Fibroblast of the conjunctiva (primary cell): ENCODE data around the gene RHOT2.

Experiments
- DNase-seq: peaks from one replicate; pipeline ENCODE4 v3.0.0-alpha.2; 2010; ENCODE audit warnings: low read depth

Gene RHOT2

DNA sequence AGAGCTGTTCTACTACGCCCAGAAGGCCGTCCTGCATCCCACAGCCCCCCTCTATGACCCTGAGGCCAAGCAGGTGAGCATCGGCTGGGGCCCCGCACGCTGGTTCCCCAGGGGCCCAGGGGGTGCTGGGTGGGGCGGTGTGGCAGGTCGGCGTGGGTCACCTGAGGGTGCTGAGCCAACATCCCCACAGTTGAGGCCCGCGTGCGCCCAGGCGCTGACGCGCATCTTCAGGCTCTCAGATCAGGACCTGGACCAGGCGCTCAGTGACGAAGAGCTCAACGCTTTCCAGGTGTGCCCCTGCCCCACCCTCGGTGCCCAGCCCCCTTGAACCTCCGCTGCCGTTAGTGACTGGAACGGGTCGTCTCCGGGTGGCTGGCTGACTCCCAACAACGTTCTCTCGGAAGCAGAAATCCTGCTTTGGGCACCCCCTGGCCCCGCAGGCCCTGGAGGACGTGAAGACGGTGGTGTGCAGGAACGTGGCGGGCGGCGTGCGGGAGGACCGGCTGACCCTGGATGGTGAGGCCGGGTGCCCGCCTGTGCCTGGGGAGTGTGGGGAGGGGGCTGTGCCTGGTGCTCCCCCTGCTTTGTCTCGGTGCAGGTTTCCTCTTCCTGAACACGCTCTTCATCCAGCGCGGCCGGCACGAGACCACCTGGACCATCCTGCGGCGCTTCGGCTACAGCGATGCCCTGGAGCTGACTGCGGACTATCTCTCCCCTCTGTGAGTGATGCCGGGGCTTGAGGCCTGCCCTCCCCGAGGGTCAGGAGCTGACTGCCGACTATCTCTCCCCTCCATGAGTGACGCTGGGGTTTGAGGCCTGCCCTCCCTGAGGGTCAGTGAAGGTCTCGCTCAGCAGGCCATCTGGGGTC, 2.8 kb downstream of the RHOT2 start:
- DNase-seq, result no peak

DNA sequence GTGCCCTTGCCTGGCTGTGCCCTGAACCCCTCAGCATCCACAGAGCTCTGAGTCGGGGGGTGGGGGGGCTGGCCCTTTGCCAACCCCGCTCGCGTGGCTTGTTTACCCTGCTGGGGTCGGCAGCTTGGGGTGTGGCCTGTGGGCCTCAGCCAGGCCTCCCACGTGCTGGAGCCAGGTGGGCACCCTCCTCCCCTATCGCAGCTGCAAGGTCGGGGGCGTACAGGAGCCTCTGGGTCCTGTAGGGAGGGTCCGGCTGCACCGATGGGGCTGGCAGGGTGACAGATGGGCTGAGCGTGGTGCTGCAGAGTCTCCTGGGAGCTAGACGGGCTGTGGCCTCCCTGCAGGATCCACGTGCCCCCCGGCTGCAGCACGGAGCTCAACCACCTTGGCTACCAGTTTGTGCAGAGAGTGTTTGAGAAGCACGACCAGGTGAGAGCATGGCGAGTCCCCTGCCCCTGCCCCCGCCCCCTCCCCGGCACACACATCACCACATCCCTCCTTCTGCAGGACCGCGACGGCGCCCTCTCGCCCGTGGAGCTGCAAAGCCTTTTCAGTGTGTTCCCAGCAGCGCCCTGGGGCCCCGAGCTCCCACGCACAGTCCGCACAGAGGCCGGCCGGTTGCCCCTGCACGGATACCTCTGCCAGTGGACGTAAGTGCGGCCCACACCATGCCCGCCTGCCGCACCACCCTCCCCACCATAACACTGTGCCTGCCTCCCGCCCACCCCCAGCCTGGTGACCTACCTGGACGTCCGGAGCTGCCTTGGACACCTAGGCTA, 3.6 kb downstream of the RHOT2 start:
- no peak for DNase-seq

GRCh38 chr16:672371-672770, 4.4 kb downstream of the RHOT2 start:
- no peak for DNase-seq

GRCh38 chr16:672851-673250, 4.9 kb downstream of the RHOT2 start:
- DNase-seq, result no peak

DNA sequence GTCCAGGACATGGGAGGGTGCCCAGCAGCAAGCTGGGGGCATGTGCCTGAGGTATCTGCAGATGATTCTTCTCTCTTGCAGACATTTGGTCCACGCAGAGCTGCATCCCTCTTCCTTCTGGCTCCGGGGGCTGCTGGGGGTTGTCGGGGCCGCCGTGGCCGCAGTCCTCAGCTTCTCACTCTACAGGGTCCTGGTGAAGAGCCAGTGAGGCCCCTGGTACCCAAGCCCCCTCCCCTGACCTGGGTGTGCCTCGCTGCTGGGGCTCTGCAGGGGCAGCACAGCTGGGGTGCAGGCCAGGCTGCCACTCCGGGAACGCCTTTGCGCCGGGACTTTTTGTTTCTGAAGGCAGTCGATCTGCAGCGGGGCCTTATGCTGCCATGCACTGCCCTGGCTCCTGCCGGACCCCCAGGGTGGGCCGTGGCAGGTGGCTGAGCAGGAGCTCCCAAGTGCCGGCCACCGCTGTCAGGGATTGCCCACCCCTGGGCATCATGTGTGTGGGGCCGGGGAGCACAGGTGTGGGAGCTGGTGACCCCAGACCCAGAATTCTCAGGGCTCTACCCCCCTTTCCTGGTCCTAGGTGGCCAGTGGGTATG, 5.6 kb downstream of the RHOT2 start:
- no peak for DNase-seq

DNA sequence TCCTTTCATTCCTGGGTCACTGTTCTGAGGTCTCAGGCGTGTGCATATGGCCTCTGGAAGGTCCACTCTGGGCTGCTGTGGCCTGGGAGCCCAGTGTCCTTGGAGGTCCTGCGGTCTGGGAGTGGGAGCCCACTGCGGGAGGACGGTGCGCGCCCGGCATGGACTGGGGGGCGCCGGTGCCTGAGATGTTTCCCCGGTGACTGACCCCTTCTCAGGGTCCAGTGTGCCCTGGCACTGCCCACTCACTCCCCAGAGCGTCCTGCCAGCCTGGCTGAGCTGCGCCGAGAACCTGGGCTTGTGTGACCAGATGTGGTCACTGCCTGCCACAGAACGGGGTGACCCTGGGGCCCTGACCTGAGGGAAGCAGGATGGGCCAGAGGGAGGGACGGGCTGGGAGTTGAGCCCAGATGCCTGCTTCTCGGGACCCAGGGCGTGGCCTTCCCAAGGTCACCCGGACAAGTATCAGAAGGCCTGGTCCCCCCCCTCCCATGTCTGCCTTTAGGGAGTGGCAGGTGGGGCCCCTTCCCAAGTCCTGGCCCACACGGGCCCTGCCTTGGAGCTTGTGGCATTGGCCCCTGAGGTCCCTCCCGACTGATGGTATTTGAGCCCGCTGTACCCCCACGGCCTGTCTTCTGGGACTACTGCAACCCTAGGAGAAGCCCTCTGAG, 6.4 kb downstream of the RHOT2 start:
- DNase-seq, result no peak

DNA sequence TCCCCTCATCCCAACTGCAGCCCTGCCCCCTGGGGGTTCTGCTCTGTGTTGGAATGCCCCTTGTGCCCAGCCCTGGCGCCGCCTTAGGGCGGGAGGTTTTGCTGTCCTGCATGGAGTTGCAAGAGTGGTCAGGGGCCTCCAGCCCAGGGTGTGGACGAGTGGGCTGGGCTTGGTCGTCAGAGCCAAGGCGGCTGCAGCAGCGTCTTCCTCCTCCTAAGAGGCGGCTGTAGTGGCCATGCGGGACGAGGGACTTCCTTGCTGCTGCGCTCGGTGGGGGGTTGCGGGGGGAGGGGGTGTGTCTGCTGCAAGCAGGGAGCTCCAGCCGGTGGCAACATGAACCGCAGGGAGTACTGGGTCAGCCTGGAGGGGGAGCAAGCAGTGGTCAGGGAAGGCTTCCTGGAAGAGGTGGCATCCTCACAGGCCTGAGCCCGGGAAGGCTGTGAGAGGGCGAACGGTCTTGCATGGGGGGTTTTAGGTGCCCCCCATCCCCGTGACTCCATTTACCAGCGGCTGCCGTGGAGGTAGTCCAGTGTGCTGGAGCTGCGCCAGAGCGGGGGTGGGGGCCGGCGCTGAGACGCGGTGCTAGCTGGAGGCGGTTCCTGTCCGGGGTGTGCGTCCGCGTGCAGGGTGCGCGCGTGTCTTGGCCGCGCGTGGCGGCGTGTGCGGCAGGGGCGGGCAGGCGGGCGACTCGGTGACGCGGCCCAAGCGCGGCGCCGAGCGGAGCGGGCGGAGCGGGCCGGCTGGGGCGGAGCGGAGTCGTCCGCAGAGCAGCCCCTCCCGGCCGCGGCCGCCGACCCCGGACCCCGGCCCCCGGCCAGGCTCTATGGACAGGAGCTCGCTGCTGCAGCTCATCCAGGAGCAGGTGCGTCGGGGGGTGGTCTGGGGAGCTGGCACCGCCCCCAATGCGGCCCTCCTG, 7.3 kb downstream of the RHOT2 start, which contains the start of gene RHBDL1:
Gene RHBDL1 (plus strand): TSS at position 704 of the 916 bp plus-strand sequence. CDS start 120 bp downstream, at position 824.
- DNase-seq, result no peak

GRCh38 chr16:675884-676564, 8.1 kb downstream of the RHOT2 start:
- DNase-seq, result no peak

DNA sequence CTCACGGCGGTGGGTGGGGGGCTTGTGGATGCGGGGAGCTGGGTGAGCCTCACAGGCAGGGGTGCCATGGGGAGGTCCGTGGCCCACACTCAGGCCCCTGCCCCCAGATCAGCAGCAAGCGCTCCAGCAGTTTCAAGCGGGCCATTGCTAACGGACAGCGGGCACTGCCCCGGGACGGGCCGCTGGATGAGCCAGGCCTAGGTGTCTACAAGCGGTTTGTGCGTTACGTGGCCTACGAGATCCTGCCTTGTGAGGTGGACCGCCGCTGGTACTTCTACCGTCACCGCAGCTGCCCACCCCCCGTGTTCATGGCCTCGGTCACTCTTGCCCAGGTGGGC, 8.6 kb downstream of the RHOT2 start:
- no peak for DNase-seq

DNA sequence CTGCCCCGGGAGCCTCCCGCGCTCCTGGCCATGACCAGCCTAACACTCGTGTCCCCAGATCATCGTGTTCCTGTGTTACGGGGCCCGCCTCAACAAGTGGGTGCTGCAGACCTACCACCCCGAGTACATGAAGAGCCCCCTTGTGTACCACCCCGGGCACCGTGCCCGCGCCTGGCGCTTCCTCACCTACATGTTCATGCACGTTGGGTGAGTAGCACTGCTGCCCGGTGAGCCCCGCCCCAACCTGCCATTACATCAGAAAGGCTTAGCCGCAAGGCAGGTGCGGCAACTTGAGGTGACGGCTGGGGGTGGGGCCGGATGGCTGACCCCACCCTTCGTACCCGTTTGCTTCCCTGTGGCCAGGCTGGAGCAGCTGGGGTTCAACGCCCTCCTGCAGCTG, 9.0 kb downstream of the RHOT2 start:
- DNase-seq, result no peak

GRCh38 chr16:677316-678190, 9.6 kb downstream of the RHOT2 start:
- DNase-seq, result no peak

DNA sequence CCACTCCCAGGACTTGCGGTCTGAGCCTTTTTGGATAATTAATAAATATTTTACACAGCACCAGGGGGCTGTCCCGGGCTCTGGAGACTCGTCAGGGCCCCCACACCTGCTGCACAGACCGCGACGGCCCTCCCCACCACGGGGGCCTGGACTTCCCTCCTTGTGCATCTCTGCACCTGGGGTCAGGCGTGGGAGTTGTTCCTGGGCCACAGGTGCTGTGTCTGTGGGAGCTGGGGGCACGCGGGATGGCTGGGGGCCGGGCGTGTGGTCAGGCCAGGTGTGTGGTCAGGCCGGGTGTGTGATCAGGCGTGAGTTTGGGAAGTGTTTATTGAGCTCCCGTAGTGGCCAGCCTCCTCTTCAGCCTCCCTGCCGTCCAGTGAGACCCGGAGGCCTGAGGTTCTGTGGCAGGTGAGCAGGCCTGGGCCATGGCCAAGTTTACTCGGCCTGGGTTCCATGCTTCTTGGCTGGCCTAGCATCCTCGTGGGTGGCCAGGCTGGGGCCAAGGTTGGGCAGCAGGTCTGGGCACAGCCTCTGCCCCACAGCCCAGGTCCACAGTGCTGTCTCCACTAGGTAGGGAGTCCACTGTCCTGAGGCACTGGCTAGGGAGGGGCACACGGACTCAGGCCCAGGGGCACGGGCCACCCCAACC, 10.4 kb downstream of the RHOT2 start:
- no peak for DNase-seq

DNA sequence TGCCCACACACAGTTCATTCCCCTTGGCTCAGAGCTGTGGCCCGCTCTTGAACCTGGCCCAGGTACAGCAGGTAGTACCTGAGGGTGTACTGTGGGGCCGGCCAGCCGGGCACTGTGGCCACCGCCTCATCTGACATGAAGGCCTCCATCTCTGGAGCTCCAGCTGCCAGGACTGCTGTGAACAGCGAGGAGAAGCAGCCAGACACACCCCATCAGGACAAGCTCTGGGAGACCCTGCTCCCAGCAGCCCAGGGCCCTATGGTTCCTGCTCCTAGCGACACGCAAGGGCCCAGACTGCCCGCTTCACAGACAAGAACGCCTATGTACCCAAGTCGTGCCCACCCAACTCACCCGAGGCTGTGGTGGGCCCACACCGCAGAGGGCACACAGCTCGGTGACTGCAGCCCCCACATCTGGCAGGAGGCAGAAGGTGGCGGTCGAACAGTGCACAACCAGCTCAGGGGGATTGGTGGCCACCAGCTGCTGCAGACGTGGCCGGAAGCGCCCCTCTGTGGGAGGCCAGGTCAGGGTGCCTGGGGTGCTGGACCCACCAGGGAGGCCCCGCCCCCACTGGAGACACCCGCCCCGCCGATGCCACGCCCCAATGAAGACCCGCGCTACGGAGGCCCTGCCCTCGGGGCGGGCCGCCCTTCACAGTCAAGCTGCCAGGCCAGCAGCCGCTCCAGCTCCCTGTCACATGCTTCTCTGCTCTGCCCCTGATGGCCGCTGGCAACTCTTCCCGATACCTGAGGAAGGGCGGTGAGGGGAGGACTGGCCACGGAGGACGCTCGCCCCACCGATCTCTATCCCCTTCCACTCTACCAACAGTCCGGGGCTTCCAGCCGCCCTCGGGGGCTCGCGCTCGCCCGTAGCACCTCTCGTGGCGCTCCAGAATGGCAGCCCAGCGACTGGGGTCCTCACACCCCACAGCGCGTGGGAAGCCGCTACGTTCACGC, 11.2 kb downstream of the RHOT2 start:
- DNase-seq, result no peak

DNA sequence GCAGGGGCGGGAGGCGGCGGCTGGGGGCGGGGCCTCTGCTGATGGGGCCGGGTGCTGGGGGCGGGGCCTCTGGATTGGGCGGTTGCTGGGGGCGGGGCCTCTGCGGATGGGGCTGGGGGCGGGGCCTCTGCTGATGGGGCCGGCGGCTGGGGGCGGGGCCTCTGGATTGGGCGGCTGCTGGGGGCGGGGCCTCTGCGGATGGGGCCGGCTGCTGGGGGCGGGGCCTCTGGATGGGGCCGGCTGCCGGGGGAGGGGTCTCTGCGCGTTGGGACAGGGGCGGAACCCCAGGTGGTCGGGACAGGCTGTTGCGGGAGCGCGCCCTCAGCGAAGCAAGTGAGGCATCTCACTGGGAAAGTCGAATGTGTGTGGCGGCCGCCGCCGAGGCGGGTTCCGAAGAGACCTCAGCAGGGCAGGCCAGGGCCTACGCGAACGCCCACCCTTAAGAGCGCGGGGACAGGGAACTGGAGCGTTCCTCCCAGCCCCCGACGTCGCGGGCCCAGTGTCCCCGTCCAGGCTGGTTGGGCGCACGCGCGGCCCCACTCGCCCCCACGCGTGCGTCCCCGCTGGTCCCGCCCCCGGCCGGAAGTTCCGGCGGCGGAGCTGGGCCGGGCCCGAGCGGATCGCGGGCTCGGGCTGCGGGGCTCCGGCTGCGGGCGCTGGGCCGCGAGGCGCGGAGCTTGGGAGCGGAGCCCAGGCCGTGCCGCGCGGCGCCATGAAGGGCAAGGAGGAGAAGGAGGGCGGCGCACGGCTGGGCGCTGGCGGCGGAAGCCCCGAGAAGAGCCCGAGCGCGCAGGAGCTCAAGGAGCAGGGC, 12.1 kb downstream of the RHOT2 start, which contains the start of gene STUB1:
Gene STUB1 (plus strand): TSS at position 597 of the 811 bp plus-strand sequence. CDS start 116 bp downstream, at position 713.
- DNase-seq, result peak; percentile 60

GRCh38 chr16:680625-680945, 12.7 kb downstream of the RHOT2 start:
- DNase-seq, result no peak

DNA sequence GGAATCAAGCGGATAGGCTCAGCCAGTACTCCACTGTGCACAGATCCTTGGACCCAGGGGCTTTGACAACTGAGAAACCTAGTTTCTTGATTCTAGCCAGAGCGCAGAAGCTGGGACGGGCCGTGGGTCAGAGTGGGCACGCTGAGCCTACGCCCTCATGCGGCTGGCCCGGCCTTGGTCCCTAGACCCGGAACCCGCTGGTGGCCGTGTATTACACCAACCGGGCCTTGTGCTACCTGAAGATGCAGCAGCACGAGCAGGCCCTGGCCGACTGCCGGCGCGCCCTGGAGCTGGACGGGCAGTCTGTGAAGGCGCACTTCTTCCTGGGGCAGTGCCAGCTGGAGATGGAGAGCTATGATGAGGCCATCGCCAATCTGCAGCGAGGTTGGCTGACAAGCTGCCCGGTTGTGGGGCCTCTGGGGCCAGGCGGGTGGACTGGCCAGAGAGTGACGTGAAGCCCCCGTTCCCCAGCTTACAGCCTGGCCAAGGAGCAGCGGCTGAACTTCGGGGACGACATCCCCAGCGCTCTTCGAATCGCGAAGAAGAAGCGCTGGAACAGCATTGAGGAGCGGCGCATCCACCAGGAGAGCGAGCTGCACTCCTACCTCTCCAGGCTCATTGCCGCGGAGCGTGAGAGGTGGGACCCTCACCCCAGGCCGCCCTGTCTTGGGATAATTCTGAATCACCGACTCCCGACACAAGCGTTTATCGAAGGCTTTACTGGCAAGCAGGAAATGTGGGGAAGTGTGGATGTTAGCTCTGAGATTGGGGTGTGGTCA, 13.2 kb downstream of the RHOT2 start:
- DNase-seq, result peak; percentile 31
